Heart left ventricle (tissue), 16 donors: ENCODE measurements around the gene GINM1. TPM values are rescaled to one million over a fixed set of nuclear protein-coding genes. Genes with fewer than 3 reads are reported as not detected.
A peak's percentile ranks its signal among the peaks of the same experiment; 100 is the strongest.

Experiments used
- ATAC-seq, 4 donors: fragments of 200-7000 bp; cut with Tn5 transposase; one replicate each; pipeline ENCODE4 v1.9.1; 2020 to 2022; ENCODE audit warnings: moderate library complexity in 4 of 4, mild to moderate bottlenecking in 3 of 4, moderate number of reproducible peaks in 1 of 4
- DNase-seq, 5 donors: peaks; one replicate each; pipeline ENCODE4 v3.0.0-alpha.2; 2020
- H3K27ac ChIP-seq, 12 donors: fragments of 200-600 bp; sonication (generic) in 4 of 12; one replicate each; pipeline versions ENCODE4 v1.5.0 to v1.8.0; 2016 to 2022; ENCODE audit warnings: mild to moderate bottlenecking in 2 of 12
- H3K27me3 ChIP-seq, 9 donors: fragments of 200-600 bp; sonication (generic) in 2 of 9; one replicate each; pipeline versions ENCODE4 v1.5.1 to v1.8.0; 2016 to 2022; ENCODE audit warnings: mild to moderate bottlenecking in 3 of 9
- H3K36me3 ChIP-seq, 9 donors: fragments of 200-600 bp; sonication (generic) in 2 of 9; one replicate each; pipeline versions ENCODE4 v1.5.0 to v1.8.0; 2018 to 2022; ENCODE audit warnings: mild to moderate bottlenecking in 2 of 9
- H3K4me1 ChIP-seq, 12 donors: fragments of 200-600 bp; sonication (generic) in 4 of 12; one replicate each; pipeline versions ENCODE4 v1.5.0 to v1.8.0; 2016 to 2022; ENCODE audit warnings: mild to moderate bottlenecking in 3 of 12
- H3K4me3 ChIP-seq, 12 donors: fragments of 200-600 bp; sonication (generic) in 4 of 12; one replicate each; pipeline versions ENCODE4 v1.5.0 to v1.8.0; 2017 to 2022; ENCODE audit warnings: mild to moderate bottlenecking in 9 of 12, moderate library complexity in 4 of 12
- H3K9me3 ChIP-seq, 12 donors: fragments of 200-600 bp; sonication (generic) in 4 of 12; one replicate each; pipeline versions ENCODE4 v1.5.0 to v1.8.0; 2016 to 2022; ENCODE audit warnings: mild to moderate bottlenecking in 1 of 12
- CTCF ChIP-seq, 12 donors: fragments of 200-600 bp; sonication (generic) in 4 of 12; IDR thresholded peaks; one replicate each; pipeline versions ENCODE4 v1.5.0 to v1.8.0; 2018 to 2022; ENCODE audit warnings: antibody characterized with exemption in 12 of 12, mild to moderate bottlenecking in 5 of 12
- POLR2A ChIP-seq, 2 donors: fragments of 450-650 bp; IDR thresholded peaks; one replicate each; pipeline ENCODE4 v1.6.1; 2017; ENCODE audit warnings: antibody characterized with exemption in 2 of 2, mild to moderate bottlenecking in 2 of 2, moderate library complexity in 2 of 2
- WGBS, 4 donors: extraction: QIAGEN DNeasy Blood & Tissue Kit in 2 of 4; methylation state at CpG; one replicate each; pipeline versions ENCODE4 v1.1.5 to v1.1.7; 2013 to 2018; 5-methylcytosine and 5-hydroxymethylcytosine counted together
- intact Hi-C, 10 donors: fragments of 100-400 bp; cut with DNase I; formaldehyde crosslinking; loops; one replicate each; pipeline versions ENCODE4 v1.11.1 to v1.14.2; 2022
- polyA plus RNA-seq, 2 donors: library from polyadenylated mRNA; stranded (reverse); fragments of 200-250 nt; gene quantifications; one replicate each; pipeline ENCODE4 v1.2.3, GENCODE V29; 2013
- total RNA-seq, 9 donors: library from RNA; depleted of rRNA in 2 of 9; stranded (reverse); fragments of >200 nt in 2 of 9; fragmentation: NEBNext Ultra II Directional in 3 of 9; extraction: Animal tissue kit (Norgen Biotek cat#: 25700) in 3 of 9; gene quantifications; one replicate each; pipeline versions ENCODE4 v1.1.0 to v1.2.4, GENCODE V29; 2016 to 2023
- donor health status: ischemic (EF 13 %, LVEDD 7.1; RV severe dilation, severe dysfunction).
- donor health status: healthy with polysubstance abuse.
- donor health status: DM: no; HTN: yes; CAD: no.
- donor health status: DM: no; HTN: no; CAD: no.
- donor health status: ischemic (EF 25% LVEDD 6.9; RV normal size, moderate dysfunction).
- donor health status: ischemic (EF 25% LVEDD 5.7; RV mildly dilated, moderate dysfunction).
- donor health status: healthy.
- donor health status: DM: yes; HTN: yes; CAD: no.
- donor health status: ischemic (EF 35%, LVEDD 5.7; RV mildly dilated, moderate dysfunction).
- donor health status: nonischemic (EF 11% LVEDD 7.7; RV severe dilation, severe dysfunction).
- donor health status: DM: yes; HTN: yes; CAD: no.
- donor health status: PGD.
- donor health status: ischemic (EF 29% LVEDD 5.4; RV normal size, mild dysfunction).
- donor health status: nonischemic (EF 23%, LVEDD 6.1; RV moderate dilation, normal function).

GINM1 gene
- total and polyA plus RNA-seq, 11 donors, result 25.3 to 60.5 (median 48.5) TPM

- Histone ChIP-seq H3K27ac (no peak overlapping the region), H3K36me3 (no peaks in the 10 kb centered on the region), H3K4me3 (no peak overlapping the region), H3K27me3 (peaks cover 0 to 16% (median 0%) of the 10 kb centered on the region in 9 donors), H3K9me3 (no peaks in the 10 kb centered on the region), H3K4me1 (no peaks in the 10 kb centered on the region)
- DNase-seq (no peak), ATAC-seq (peak in 1 of 4 donors; percentile 24)
- no peak for TF ChIP-seq POLR2A (IDR thresholded peaks at IDR 0.05)
- TF ChIP-seq CTCF (IDR thresholded peaks at IDR 0.05), result no peak
- intact Hi-C loops, result no loop called here
- 66 to 79% (median 69%) methylated on average over 3 to 5 of the region's 5 CpGs for WGBS, 4 donors
These were observed 14.3 kb upstream of the GINM1 start for GRCh38 chr6:149551920-149552319.

GRCh38 chr6:149558029-149558428 lies 8.1 kb upstream of the GINM1 start:
- intact Hi-C loops, result no loop called here
- no peak for TF ChIP-seq POLR2A (IDR thresholded peaks at IDR 0.05)
- H3K4me1 ChIP-seq, result no peaks in the 10 kb centered on the region
- no peaks in the 10 kb centered on the region for H3K9me3 ChIP-seq
- no peaks in the 10 kb centered on the region for H3K36me3 ChIP-seq
- no peak overlapping the region for H3K27ac ChIP-seq
- ATAC-seq (no peak), DNase-seq (no peak)
- peaks cover 0 to 14% (median 0%) of the 10 kb centered on the region in 9 donors for H3K27me3 ChIP-seq
- no peak overlapping the region for H3K4me3 ChIP-seq

- TF ChIP-seq CTCF (IDR thresholded peaks at IDR 0.05) (no peak), POLR2A (IDR thresholded peaks at IDR 0.05) (no peak)
These were observed 6.8 kb upstream of the GINM1 start for GRCh38 chr6:149559389-149559788.

GRCh38 chr6:149560736-149561135 lies 5.4 kb upstream of the GINM1 start:
- peak in 7 of 12 donors; percentile 7 to 44 (median 26) for TF ChIP-seq CTCF (IDR thresholded peaks at IDR 0.05)
- no peak for TF ChIP-seq POLR2A (IDR thresholded peaks at IDR 0.05)
- H3K27ac ChIP-seq, result no peak overlapping the region
- no peaks in the 10 kb centered on the region for H3K36me3 ChIP-seq
- no peaks in the 10 kb centered on the region for H3K27me3 ChIP-seq
- H3K9me3 ChIP-seq, result no peaks in the 10 kb centered on the region
- ATAC-seq, result no peak
- 60 to 69% (median 66%) methylated on average over 3 of the region's 3 CpGs for WGBS, 4 donors
- DNase-seq, result no peak
- no peak overlapping the region for H3K4me3 ChIP-seq
- intact Hi-C loops, result loop anchor here in 4 of 10 donors (10.0 kb wide), 3 partner anchors 84 to 364 kb away; partner anchors contain the start of genes RAET1G (in 2 of the 4), KATNA1 (in 1 of the 4) and LRP11 (in 1 of the 4)
- peaks cover 0 to 9% (median 4%) of the 10 kb centered on the region in 12 donors for H3K4me1 ChIP-seq

More at GRCh38 chr6:149559389-149559788, 6.8 kb upstream of the GINM1 start:
- 55 to 76% (median 63%) methylated on average over 2 of the region's 2 CpGs for WGBS, 4 donors
- Histone ChIP-seq H3K27me3 (peaks cover 0 to 4% (median 0%) of the 10 kb centered on the region in 9 donors), H3K27ac (no peak overlapping the region), H3K36me3 (no peaks in the 10 kb centered on the region), H3K9me3 (no peaks in the 10 kb centered on the region), H3K4me3 (no peak overlapping the region), H3K4me1 (no peaks in the 10 kb centered on the region)
- ATAC-seq (no peak), DNase-seq (no peak)
- intact Hi-C loops, result no loop called here
